Inflammatory macrophage treated with lipopolysaccharide for 4 hours (primary cell): ENCODE results near the gene EXOC7.

Source experiments
- DNase-seq: peaks from one replicate; pipeline ENCODE4 v3.0.0-alpha.2; 2020

EXOC7 gene

GRCh38 chr17:76119409-76120371, 16.1 kb upstream of the EXOC7 start:
- DNase-seq, result no peak

- no peak for DNase-seq
Measured at GRCh38 chr17:76115138-76115754, 11.7 kb upstream of the EXOC7 start.

GRCh38 chr17:76111956-76112355, 8.4 kb upstream of the EXOC7 start:
- no peak for DNase-seq

GRCh38 chr17:76107509-76107908, 3.9 kb upstream of the EXOC7 start:
- DNase-seq, result peak; percentile 27

GRCh38 chr17:76106703-76107102, 3.1 kb upstream of the EXOC7 start:
- DNase-seq, result no peak

GRCh38 chr17:76104896-76105231, 1.3 kb upstream of the EXOC7 start:
- no peak for DNase-seq

- peak; percentile 16 for DNase-seq
Measured at GRCh38 chr17:76104140-76104895, 731 bp upstream of the EXOC7 start.

GRCh38 chr17:76102944-76103273, 678 bp downstream of the EXOC7 start:
- no peak for DNase-seq

GRCh38 chr17:76097716-76098295, 5.8 kb downstream of the EXOC7 start:
- no peak for DNase-seq

GRCh38 chr17:76095943-76096342, 7.6 kb downstream of the EXOC7 start:
- DNase-seq, result no peak

- no peak for DNase-seq
Measured at GRCh38 chr17:76094046-76094445, 9.5 kb downstream of the EXOC7 start.

GRCh38 chr17:76092526-76093413, 10.8 kb downstream of the EXOC7 start:
- DNase-seq, result no peak

- DNase-seq, result no peak
Measured at GRCh38 chr17:76091526-76092286, 11.9 kb downstream of the EXOC7 start.

- no peak for DNase-seq
Measured at GRCh38 chr17:76090517-76091129, 13.0 kb downstream of the EXOC7 start.

GRCh38 chr17:76089680-76090516, 13.7 kb downstream of the EXOC7 start:
- DNase-seq, result no peak

GRCh38 chr17:76088868-76089576, 14.6 kb downstream of the EXOC7 start:
- DNase-seq, result no peak

GRCh38 chr17:76088041-76088867, 15.3 kb downstream of the EXOC7 start:
- no peak for DNase-seq

- DNase-seq, result no peak
Measured at GRCh38 chr17:76087531-76087930, 16.1 kb downstream of the EXOC7 start.

GRCh38 chr17:76086384-76086783, 17.2 kb downstream of the EXOC7 start:
- no peak for DNase-seq
